Aorta (tissue), 5 donors: ENCODE data around the gene ATP6V1G3. TPM values are rescaled to one million over a fixed set of nuclear protein-coding genes. Genes with fewer than 3 reads are reported as not detected.

Experiments used
- ATAC-seq: fragments of 200-7000 bp; cut with Tn5 transposase; one replicate; pipeline ENCODE4 v1.9.1; 2022; ENCODE audit warnings: moderate library complexity; ENCODE audit not compliant: low FRiP score
- DNase-seq, 2 donors: peaks; one replicate each; pipeline ENCODE4 v3.0.0-alpha.2; 2020
- H3K27ac ChIP-seq, 2 donors: one replicate each; pipeline ENCODE4 v1.5.1; 2013; ENCODE audit warnings: low read length in 2 of 2, mild to moderate bottlenecking in 2 of 2, moderate library complexity in 2 of 2, control low read depth in 1 of 2, inconsistent platforms in 1 of 2, low read depth in 1 of 2
- H3K27me3 ChIP-seq, 2 donors: one replicate each; pipeline ENCODE4 v1.6.1; 2013; ENCODE audit warnings: control low read depth in 1 of 2, low read length in 1 of 2, mild to moderate bottlenecking in 1 of 2, moderate library complexity in 1 of 2; ENCODE audit not compliant: insufficient read depth in 2 of 2, control insufficient read depth in 1 of 2
- H3K36me3 ChIP-seq, 2 donors: one replicate each; pipeline ENCODE4 v1.6.1; 2013; ENCODE audit warnings: control low read depth in 1 of 2, low read length in 1 of 2, mild to moderate bottlenecking in 1 of 2; ENCODE audit not compliant: insufficient read depth in 2 of 2, control insufficient read depth in 1 of 2
- H3K4me1 ChIP-seq, 2 donors: one replicate each; pipeline ENCODE4 v1.6.1; 2013; ENCODE audit warnings: low read length in 2 of 2, control low read depth in 1 of 2, mild to moderate bottlenecking in 1 of 2, moderate library complexity in 1 of 2; ENCODE audit not compliant: insufficient read depth in 2 of 2, control insufficient read depth in 1 of 2
- H3K4me3 ChIP-seq, 2 donors: one replicate each; pipeline ENCODE4 v1.5.1; 2013; ENCODE audit warnings: low read length in 2 of 2, control low read depth in 1 of 2, mild to moderate bottlenecking in 1 of 2
- H3K9me3 ChIP-seq: one replicate; pipeline ENCODE4 v1.6.1; 2013; ENCODE audit warnings: mild to moderate bottlenecking, low read length; ENCODE audit not compliant: control insufficient read depth
- WGBS, 2 donors: extraction: QIAGEN DNeasy Blood & Tissue Kit; methylation state at CpG; one replicate each; pipeline ENCODE4 v1.1.7; 2013; 5-methylcytosine and 5-hydroxymethylcytosine counted together
- intact Hi-C, 2 donors: fragments of 100-400 bp; cut with DNase I; formaldehyde crosslinking; loops; one replicate each; pipeline versions ENCODE4 v1.14.2 to v1.15.0; 2022
- polyA plus RNA-seq, 2 donors: library from polyadenylated mRNA; stranded (reverse); fragments of 200-250 nt; gene quantifications; one replicate each; pipeline ENCODE4 v1.2.3, GENCODE V29; 2013
- total RNA-seq, 2 donors: library from RNA; stranded (reverse); fragmentation: NEBNext Ultra II Directional; extraction: Animal tissue kit (Norgen Biotek cat#: 25700); gene quantifications; one replicate each; pipeline ENCODE4 v1.2.1, GENCODE V29; 2021
- donor health status: healthy with polysubstance abuse.
- donor health status: Bipolar disorder and iron deficiency.
- donor health status: DM: no; HTN: no; CAD: no.
- donor health status: DM: no; HTN: no; CAD: no.
- donor health status: DM: yes; HTN: yes; CAD: no.

ATP6V1G3 gene
- total and polyA plus RNA-seq, 4 donors, result not detected

- DNase-seq, result no peak
These were observed 8.4 kb upstream of the ATP6V1G3 start for GRCh38 chr1:198548890-198549289.

DNA sequence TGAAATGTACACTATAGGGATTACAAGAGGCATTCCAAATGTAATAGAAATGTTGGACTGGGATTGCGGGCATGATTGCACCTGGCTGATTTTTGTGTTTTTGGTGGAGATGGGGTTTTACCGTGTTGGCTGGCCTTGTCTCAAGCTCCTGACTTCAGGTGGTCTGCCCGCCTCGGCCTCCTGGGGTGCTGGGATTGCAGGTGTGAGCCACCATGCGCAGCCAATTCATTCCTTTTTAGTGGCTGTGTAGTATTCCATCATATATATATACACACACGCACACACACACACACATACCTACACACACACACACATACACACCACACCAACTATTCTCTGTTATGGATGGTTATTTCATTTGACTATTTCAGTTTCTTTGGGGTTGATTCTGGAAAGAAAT is 4.7 kb upstream of the ATP6V1G3 start:
- Histone ChIP-seq H3K36me3 (no peaks in the 10 kb centered on the region), H3K27me3 (no peaks in the 10 kb centered on the region), H3K4me3 (no peak overlapping the region), H3K9me3 (no peaks in the 10 kb centered on the region), H3K4me1 (no peaks in the 10 kb centered on the region), H3K27ac (no peak overlapping the region)
- 94 to 96% methylated on average over 6 of the region's 6 CpGs for WGBS, 2 donors
- intact Hi-C loops, result no loop called here
- no peak for ATAC-seq
- no peak for DNase-seq

More at GRCh38 chr1:198548890-198549289, 8.4 kb upstream of the ATP6V1G3 start:
- ATAC-seq, result no peak
- H3K27ac ChIP-seq, result no peak overlapping the region
- no peaks in the 10 kb centered on the region for H3K4me1 ChIP-seq
- H3K36me3 ChIP-seq, result no peaks in the 10 kb centered on the region
- intact Hi-C loops, result no loop called here
- no peaks in the 10 kb centered on the region for H3K27me3 ChIP-seq
- H3K9me3 ChIP-seq, result no peaks in the 10 kb centered on the region
- no peak overlapping the region for H3K4me3 ChIP-seq

DNA sequence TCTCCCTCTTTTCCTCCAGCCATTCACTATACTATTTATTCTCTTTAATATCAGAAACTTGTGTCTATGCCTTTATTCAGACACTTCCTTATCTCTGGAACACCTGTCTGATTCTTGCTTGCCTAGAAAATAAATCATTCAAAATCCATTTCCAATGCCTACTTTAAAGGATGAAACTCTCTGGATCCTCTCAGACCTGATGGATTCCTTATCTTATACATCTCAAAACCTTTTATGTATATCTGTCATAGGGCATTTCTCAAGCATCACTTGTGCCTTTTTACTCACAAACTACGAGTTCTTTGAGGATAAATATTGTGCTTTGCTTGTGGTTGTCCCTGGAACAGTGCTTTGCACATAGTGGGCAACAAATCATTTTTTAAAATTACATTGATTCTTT is 3.8 kb upstream of the ATP6V1G3 start:
- no peaks in the 10 kb centered on the region for H3K27me3 ChIP-seq
- 33 to 40% methylated on average over 1 of the region's 1 CpG for WGBS, 2 donors
- H3K4me1 ChIP-seq, result no peaks in the 10 kb centered on the region
- no peaks in the 10 kb centered on the region for H3K9me3 ChIP-seq
- ATAC-seq (no peak), DNase-seq (no peak)
- H3K4me3 ChIP-seq, result no peak overlapping the region
- no peaks in the 10 kb centered on the region for H3K36me3 ChIP-seq
- no peak overlapping the region for H3K27ac ChIP-seq
- intact Hi-C loops, result no loop called here

DNA sequence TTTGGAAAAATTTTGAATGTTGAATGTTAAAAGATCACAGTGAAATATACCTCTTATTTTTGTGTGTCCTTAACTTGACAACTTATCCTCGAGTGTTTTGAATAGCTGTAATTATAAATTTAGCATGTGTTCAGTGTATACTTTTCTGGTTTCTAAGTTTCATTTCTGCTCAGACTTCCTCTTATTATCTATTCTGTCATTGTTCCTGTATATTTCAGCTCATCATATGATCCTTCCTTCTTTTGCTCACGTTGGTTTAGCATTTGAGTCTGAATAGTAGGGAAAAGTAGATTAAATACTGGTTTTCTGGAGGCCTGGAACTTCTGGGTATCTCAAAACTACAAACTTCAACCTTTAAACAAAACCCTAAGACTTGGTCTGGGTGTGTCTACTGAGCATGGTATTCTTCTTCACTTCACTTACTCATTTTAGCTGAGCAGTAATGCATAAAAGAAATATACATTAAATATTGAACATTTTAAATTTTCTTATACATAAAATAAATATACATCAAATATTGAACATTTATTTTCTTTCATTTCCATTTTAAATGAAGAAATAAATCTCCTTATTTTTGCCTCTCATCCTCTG is 3.3 kb upstream of the ATP6V1G3 start:
- intact Hi-C loops, result no loop called here
- Histone ChIP-seq H3K36me3 (no peaks in the 10 kb centered on the region), H3K27me3 (no peaks in the 10 kb centered on the region), H3K4me3 (no peak overlapping the region), H3K9me3 (no peaks in the 10 kb centered on the region), H3K27ac (no peak overlapping the region), H3K4me1 (no peaks in the 10 kb centered on the region)
- DNase-seq (no peak), ATAC-seq (no peak)
- WGBS, 2 donors, result 52 to 56% methylated on average over 2 of the region's 2 CpGs

- DNase-seq, result no peak
These were observed 2.2 kb upstream of the ATP6V1G3 start for GRCh38 chr1:198542632-198543031.

DNA sequence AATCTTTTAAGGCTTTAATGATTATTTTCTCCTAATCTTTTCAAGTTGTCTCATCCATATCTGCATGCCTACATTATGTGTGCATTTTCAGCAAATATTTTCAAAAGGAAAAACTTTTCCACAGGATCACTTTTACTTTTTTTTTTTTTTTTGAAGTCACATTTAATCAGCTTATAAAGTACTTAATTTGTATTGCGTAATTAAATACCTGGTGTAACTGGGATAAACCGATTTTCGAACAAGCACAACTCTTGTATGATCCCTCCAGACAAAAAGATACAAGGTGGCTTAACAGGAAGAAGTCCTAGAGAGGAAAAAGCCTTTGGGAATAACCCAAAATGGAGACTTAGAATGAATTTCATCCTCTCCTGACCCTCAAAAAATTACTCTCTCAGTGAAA is 1.3 kb upstream of the ATP6V1G3 start:
- ATAC-seq (no peak), DNase-seq (no peak)
- WGBS, 2 donors, result 88 to 94% methylated on average over 3 of the region's 3 CpGs
- no peaks in the 10 kb centered on the region for H3K27me3 ChIP-seq
- intact Hi-C loops, result no loop called here
- H3K27ac ChIP-seq, result no peak overlapping the region
- no peaks in the 10 kb centered on the region for H3K4me1 ChIP-seq
- no peaks in the 10 kb centered on the region for H3K36me3 ChIP-seq
- H3K4me3 ChIP-seq, result no peak overlapping the region
- H3K9me3 ChIP-seq, result no peaks in the 10 kb centered on the region

More at GRCh38 chr1:198542632-198543031, 2.2 kb upstream of the ATP6V1G3 start:
- H3K36me3 ChIP-seq, result no peaks in the 10 kb centered on the region
- H3K27me3 ChIP-seq, result no peaks in the 10 kb centered on the region
- intact Hi-C loops, result no loop called here
- whole genome bisulfite sequencing, 2 donors, result 61 to 69% methylated on average over 1 of the region's 1 CpG
- no peak overlapping the region for H3K27ac ChIP-seq
- ATAC-seq, result no peak
- H3K4me3 ChIP-seq, result no peak overlapping the region
- H3K9me3 ChIP-seq, result no peaks in the 10 kb centered on the region
- no peaks in the 10 kb centered on the region for H3K4me1 ChIP-seq

DNA sequence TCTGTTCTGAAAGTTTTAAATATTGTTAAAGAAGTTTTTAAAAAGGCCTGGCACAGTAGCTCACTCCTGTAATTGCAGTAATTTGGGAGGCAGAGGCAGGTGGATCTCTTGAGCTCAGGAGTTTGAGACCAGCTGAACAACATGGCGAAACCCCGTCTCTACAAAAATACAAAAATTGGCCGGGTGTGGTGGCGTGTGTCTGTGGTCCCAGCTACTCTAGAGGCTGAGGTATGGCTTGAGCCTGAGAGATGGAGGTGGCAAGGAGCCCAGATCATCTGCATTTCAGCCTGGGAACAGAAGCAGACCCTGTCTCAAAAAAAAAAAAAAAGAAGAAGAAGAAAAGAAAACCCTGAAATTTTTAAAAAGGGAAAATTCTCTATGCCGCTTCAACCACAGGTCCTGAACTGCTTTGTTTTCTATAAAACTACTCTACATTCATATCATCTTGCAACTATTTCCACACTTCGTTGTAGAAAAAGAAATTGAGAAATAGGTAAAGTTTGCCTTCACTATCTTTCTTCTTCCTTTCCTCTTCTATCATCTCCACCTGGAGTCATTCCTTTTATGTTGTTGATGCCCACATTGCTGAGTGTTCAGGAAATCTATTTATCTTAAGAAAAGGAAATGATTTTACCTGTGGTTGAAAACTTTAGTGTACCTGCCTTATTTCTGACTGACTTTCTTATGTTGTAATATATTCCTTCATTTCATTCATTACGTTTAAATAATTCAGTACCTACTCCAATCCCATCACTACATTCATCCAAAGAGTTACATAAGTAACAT is 1.7 kb downstream of the ATP6V1G3 start:
- intact Hi-C loops, result no loop called here
- no peak overlapping the region for H3K27ac ChIP-seq
- DNase-seq, result no peak
- no peaks in the 10 kb centered on the region for H3K27me3 ChIP-seq
- no peaks in the 10 kb centered on the region for H3K4me1 ChIP-seq
- H3K4me3 ChIP-seq, result no peak overlapping the region
- H3K9me3 ChIP-seq, result no peaks in the 10 kb centered on the region
- WGBS, 2 donors, result 84 to 90% methylated on average over 7 of the region's 7 CpGs
- H3K36me3 ChIP-seq, result no peaks in the 10 kb centered on the region
- ATAC-seq, result no peak

DNA sequence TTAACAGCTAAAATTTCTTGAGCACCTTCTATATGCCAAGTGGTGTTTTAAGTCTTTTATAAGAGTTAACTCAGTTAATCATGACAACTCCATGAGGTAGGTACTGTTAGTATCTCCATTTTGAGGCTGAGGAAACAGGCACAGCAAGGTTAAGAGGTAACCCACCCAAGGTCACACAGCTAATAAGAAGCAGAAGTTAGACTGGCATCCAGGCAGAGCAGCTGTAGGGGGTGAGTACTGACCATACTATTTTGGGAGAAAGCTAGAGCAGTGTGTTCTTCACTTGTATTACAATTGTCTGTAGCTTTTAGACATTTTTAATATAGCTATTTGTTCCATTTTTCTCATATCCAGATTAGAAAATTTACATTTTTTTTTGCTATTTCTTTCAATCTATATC is 4.8 kb downstream of the ATP6V1G3 start:
- ATAC-seq (no peak), DNase-seq (no peak)

More for the DNA sequence above, 4.8 kb downstream of the ATP6V1G3 start:
- no peaks in the 10 kb centered on the region for H3K27me3 ChIP-seq
- no peak overlapping the region for H3K27ac ChIP-seq
- no peaks in the 10 kb centered on the region for H3K36me3 ChIP-seq
- H3K4me3 ChIP-seq, result no peak overlapping the region
- intact Hi-C loops, result no loop called here
- peaks cover 1% of the 10 kb centered on the region for H3K9me3 ChIP-seq
- H3K4me1 ChIP-seq, result no peaks in the 10 kb centered on the region
